Measurements from ENCODE around the gene ABCC9.

ABCC9 gene

GRCh38 chr12:21877293-21877982 is 63.8 kb downstream of the ABCC9 start:
- no peak for DNase-seq

- no peak for DNase-seq
Observed at GRCh38 chr12:21865846-21866245, 75.4 kb downstream of the ABCC9 start.

- no peak for DNase-seq
Observed at GRCh38 chr12:21860534-21860933, 80.7 kb downstream of the ABCC9 start.

- DNase-seq: no peak
Observed at GRCh38 chr12:21860128-21860527, 81.1 kb downstream of the ABCC9 start.

GRCh38 chr12:21852251-21852650 is 89.0 kb downstream of the ABCC9 start:
- no peak for DNase-seq

GRCh38 chr12:21851151-21851550 is 90.1 kb downstream of the ABCC9 start:
- no peak for DNase-seq

- DNase-seq: no peak
Observed at GRCh38 chr12:21850419-21850818, 90.8 kb downstream of the ABCC9 start.

- no peak for DNase-seq
Observed at GRCh38 chr12:21849878-21850277, 91.3 kb downstream of the ABCC9 start.

- no peak for DNase-seq
Observed at GRCh38 chr12:21848192-21848591, 93.0 kb downstream of the ABCC9 start.

GRCh38 chr12:21843795-21844194 is 97.4 kb downstream of the ABCC9 start:
- no peak for DNase-seq

- DNase-seq: no peak
Observed at GRCh38 chr12:21839776-21840175, 101.5 kb downstream of the ABCC9 start.

GRCh38 chr12:21837847-21838246 is 103.4 kb downstream of the ABCC9 start:
- DNase-seq: no peak

GRCh38 chr12:21831791-21832344 is 109.4 kb downstream of the ABCC9 start:
- peak; percentile 43 for DNase-seq

GRCh38 chr12:21828779-21829178 is 112.4 kb downstream of the ABCC9 start:
- DNase-seq: no peak

- DNase-seq: no peak
Observed at GRCh38 chr12:21828136-21828775, 113.0 kb downstream of the ABCC9 start.

GRCh38 chr12:21827083-21827482 is 114.1 kb downstream of the ABCC9 start:
- no peak for DNase-seq

GRCh38 chr12:21826618-21826910 is 114.7 kb downstream of the ABCC9 start:
- no peak for DNase-seq

- no peak for DNase-seq
Observed at GRCh38 chr12:21825886-21826617, 115.2 kb downstream of the ABCC9 start.

- peak; percentile 32 for DNase-seq
Observed at GRCh38 chr12:21823581-21823980, 117.6 kb downstream of the ABCC9 start.

GRCh38 chr12:21819678-21820077 is 121.5 kb downstream of the ABCC9 start:
- DNase-seq: no peak

GRCh38 chr12:21819236-21819635 is 122.0 kb downstream of the ABCC9 start:
- no peak for DNase-seq

- DNase-seq: no peak
Observed at GRCh38 chr12:21818627-21819026, 122.6 kb downstream of the ABCC9 start.

- no peak for DNase-seq
Observed at GRCh38 chr12:21815306-21816062, 125.7 kb downstream of the ABCC9 start.
